PC-9 (cell line): Measurements from ENCODE around the gene WNT9A. TPM values are rescaled to one million over a fixed set of nuclear protein-coding genes. Genes with fewer than 3 reads are reported as not detected.

Source experiments
- BruUV-seq: library from RNA; stranded (reverse); fragments of 400-500 nt; replicated peaks from 2 replicates; lab custom pipeline; 2021; lab: Mats Ljungman, UMichigan
- CTCF ChIA-PET: fragments of 300-600 bp; sonication (Branson Sonifier 250); formaldehyde crosslinking; loops from one replicate; lab custom pipeline; 2022; ENCODE audit warnings: antibody characterized with exemption; lab: Charles Lee
- POLR2A ChIA-PET: fragments of 300-600 bp; sonication (Branson Sonifier 250); formaldehyde crosslinking; loops from one replicate; lab custom pipeline; 2022; ENCODE audit warnings: antibody characterized with exemption; ENCODE audit not compliant: unreplicated experiment; lab: Charles Lee
- DNase-seq, 2 experiments: peaks; one replicate each; pipeline versions ENCODE4 v3.0.0 to v3.0.0-alpha.2; 2015 to 2022; ENCODE audit warnings: mixed read lengths in 1 of 2
- H2AFZ ChIP-seq: fragments of 200-600 bp; sonication (generic); 2 replicates; pipeline ENCODE4 v1.8.1; 2017; ENCODE audit warnings: antibody characterized with exemption
- H3F3A ChIP-seq: fragments of 200-600 bp; sonication (generic); 2 replicates; pipeline ENCODE4 v1.8.1; 2017; ENCODE audit warnings: antibody characterized with exemption, mild to moderate bottlenecking, low read depth; ENCODE audit not compliant: insufficient read depth
- H3K27ac ChIP-seq: fragments of 200-600 bp; sonication (generic); 2 replicates; pipeline ENCODE4 v1.6.1; 2016; ENCODE audit warnings: mixed run types
- H3K27me3 ChIP-seq: fragments of 200-600 bp; sonication (generic); 2 replicates; pipeline ENCODE4 v1.6.1; 2016; ENCODE audit warnings: low read depth, mixed run types; ENCODE audit not compliant: insufficient read depth
- H3K36me3 ChIP-seq: fragments of 200-600 bp; sonication (generic); 2 replicates; pipeline ENCODE4 v1.6.1; 2016; ENCODE audit warnings: low read depth, mixed run types
- H3K4me1 ChIP-seq: fragments of 200-600 bp; sonication (generic); replicated peaks from 2 replicates; pipeline ENCODE4 v1.6.1; 2016; ENCODE audit warnings: mixed run types; ENCODE audit not compliant: insufficient read depth
- H3K4me2 ChIP-seq: fragments of 200-600 bp; sonication (generic); 2 replicates; pipeline ENCODE4 v1.6.1; 2017; ENCODE audit warnings: mixed run types
- H3K4me3 ChIP-seq: fragments of 200-600 bp; sonication (generic); 2 replicates; pipeline ENCODE4 v1.6.1; 2016; ENCODE audit warnings: mixed run types
- H3K79me2 ChIP-seq: fragments of 200-600 bp; sonication (generic); 2 replicates; pipeline ENCODE4 v1.6.1; 2017; ENCODE audit warnings: low read depth, mixed run types
- H3K9me2 ChIP-seq: fragments of 200-600 bp; sonication (generic); 2 replicates; pipeline ENCODE4 v1.8.1; 2017; ENCODE audit warnings: mild to moderate bottlenecking; ENCODE audit not compliant: insufficient read depth
- H3K9me3 ChIP-seq: fragments of 200-600 bp; sonication (generic); 2 replicates; pipeline ENCODE4 v1.8.1; 2016; ENCODE audit warnings: low read depth; ENCODE audit not compliant: insufficient read depth
- H4K20me1 ChIP-seq: fragments of 200-600 bp; sonication (generic); 2 replicates; pipeline ENCODE4 v1.8.1; 2017; ENCODE audit not compliant: insufficient read depth
- CTCF ChIP-seq: fragments of 200-600 bp; sonication (generic); conservative IDR thresholded peaks from 2 replicates; pipeline ENCODE4 v1.6.1; 2017; ENCODE audit warnings: mixed run types, antibody characterized with exemption, mild to moderate bottlenecking, moderate library complexity
- EZH2 ChIP-seq: fragments of 200-600 bp; sonication (generic); IDR thresholded peaks from 2 replicates; pipeline ENCODE4 v1.8.0; 2017; ENCODE audit warnings: antibody characterized with exemption, low read depth
- intact Hi-C: fragments of 100-400 bp; cut with micrococcal nuclease; formaldehyde crosslinking; loops from one replicate; pipeline ENCODE4 v1.10.0; 2022; ENCODE audit not compliant: unreplicated experiment
- total RNA-seq: library from RNA; stranded (reverse); gene quantifications from 2 replicates; pipeline ENCODE4 v1.2.3, GENCODE V29; 2021

The WNT9A gene
- total RNA-seq, 1 experiment from 2014 or later = 42.4 TPM

- H3K9me3 ChIP-seq = no peaks in the 10 kb centered on the region
- ChIA-PET POLR2A (interaction anchor here (0.6 to 0.9 kb wide), 2 partner anchors 127 to 159 kb away, joined by 4 to 7 read pairs; no protein-coding TSS in a partner anchor), CTCF (interaction anchor here (1.8 kb wide), 1 partner anchor 128 kb away, joined by 8 read pairs; no protein-coding TSS in a partner anchor)
- H3K4me2 ChIP-seq = no peak overlapping the region
- H3K4me1 ChIP-seq = no peaks in the 10 kb centered on the region
- H3K9me2 ChIP-seq = no peaks in the 10 kb centered on the region
- no TSS peak for BruUV-seq
- no peak for DNase-seq
- no peaks in the 10 kb centered on the region for H3K27me3 ChIP-seq
- no peak overlapping the region for H3K27ac ChIP-seq
- H3K79me2 ChIP-seq = no peaks in the 10 kb centered on the region
- H2AFZ ChIP-seq = no peak overlapping the region
- intact Hi-C loops = no loop called here
- no peaks in the 10 kb centered on the region for H3F3A ChIP-seq
- H3K4me3 ChIP-seq = no peak overlapping the region
- TF ChIP-seq EZH2 = no peak
- no peak for TF ChIP-seq CTCF
- no peaks in the 10 kb centered on the region for H4K20me1 ChIP-seq
- no peaks in the 10 kb centered on the region for H3K36me3 ChIP-seq
These were observed 56.3 kb downstream of the WNT9A start for GRCh38 chr1:227891223-227891954.

GRCh38 chr1:227890451-227891222 lies 57.1 kb downstream of the WNT9A start:
- Histone ChIP-seq H4K20me1 (no peaks in the 10 kb centered on the region), H3K36me3 (no peaks in the 10 kb centered on the region), H3K27me3 (no peaks in the 10 kb centered on the region), H3K27ac (no peak overlapping the region), H3K79me2 (no peaks in the 10 kb centered on the region), H3K4me3 (no peak overlapping the region), H3K4me1 (0 out of 2 replicates have a peak, but pooled peaks cover 4% of the 10 kb centered on the region), H3K9me2 (no peaks in the 10 kb centered on the region), H3K9me3 (no peaks in the 10 kb centered on the region), H3K4me2 (no peak overlapping the region), H3F3A (no peaks in the 10 kb centered on the region), H2AFZ (no peak overlapping the region)
- POLR2A ChIA-PET = no interaction called here
- DNase-seq = no peak
- intact Hi-C loops = no loop called here
- TF ChIP-seq EZH2 (no peak), CTCF (no peak)
- CTCF ChIA-PET = no interaction called here
- no TSS peak for BruUV-seq

GRCh38 chr1:227889863-227890405 lies 57.8 kb downstream of the WNT9A start:
- no peaks in the 10 kb centered on the region for H3K79me2 ChIP-seq
- no TSS peak for BruUV-seq
- no peaks in the 10 kb centered on the region for H3F3A ChIP-seq
- 0 out of 2 replicates have a peak, but pooled peaks cover 7% of the 10 kb centered on the region for H3K4me1 ChIP-seq
- DNase-seq = no peak
- H3K4me3 ChIP-seq = no peak overlapping the region
- no peaks in the 10 kb centered on the region for H3K9me2 ChIP-seq
- H3K9me3 ChIP-seq = no peaks in the 10 kb centered on the region
- H3K36me3 ChIP-seq = no peaks in the 10 kb centered on the region
- no peak overlapping the region for H2AFZ ChIP-seq
- CTCF ChIA-PET = no interaction called here
- no peak overlapping the region for H3K4me2 ChIP-seq
- no peak for TF ChIP-seq CTCF
- TF ChIP-seq EZH2 = no peak
- H4K20me1 ChIP-seq = no peaks in the 10 kb centered on the region
- no peaks in the 10 kb centered on the region for H3K27me3 ChIP-seq
- no peak overlapping the region for H3K27ac ChIP-seq
- intact Hi-C loops = no loop called here
- POLR2A ChIA-PET = no interaction called here
